NCI-H1930 (cell line): ENCODE measurements around the gene NT5C3A.
"Not testable (repeated sequence)": the region's sequence is repeated elsewhere in the genome, so short reads cannot be mapped to it uniquely, and the experiment has no call there.

Experiments used
- DNase-seq, 2 experiments: peaks; one replicate each; lab custom pipeline; 2025; lab: John Stamatoyannopoulos, UW

Gene NT5C3A

GRCh38 chr7:32979246-32979645 lies 83.3 kb downstream of the NT5C3A start:
- not testable (repeated sequence) for DNase-seq

DNA sequence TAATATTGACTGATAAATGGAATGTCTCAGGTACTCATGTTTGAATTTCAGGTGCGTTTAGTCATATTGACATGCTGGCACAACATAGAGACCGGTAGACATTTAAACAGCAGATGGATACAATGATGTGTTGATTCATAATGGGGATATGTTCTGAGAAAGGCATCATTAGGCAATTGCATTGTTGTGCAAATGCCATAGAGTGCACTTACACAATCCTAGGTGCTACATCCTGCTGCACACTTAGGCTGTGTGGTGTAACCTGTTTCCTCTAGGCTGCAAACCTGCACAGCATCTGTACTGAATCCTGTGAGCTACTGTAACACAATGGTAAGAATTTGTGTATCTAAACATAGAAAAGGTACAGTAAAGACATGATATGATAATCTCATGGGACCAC lies 85.4 kb downstream of the NT5C3A start:
- not testable (repeated sequence) for DNase-seq

- DNase-seq, result not testable (repeated sequence)
These were observed 90.6 kb downstream of the NT5C3A start for GRCh38 chr7:32971967-32972366.

- DNase-seq, result not testable (repeated sequence)
These were observed 95.4 kb downstream of the NT5C3A start for GRCh38 chr7:32967268-32967582.

- DNase-seq, result not testable (repeated sequence)
These were observed 95.9 kb downstream of the NT5C3A start for GRCh38 chr7:32966489-32967267.

DNA sequence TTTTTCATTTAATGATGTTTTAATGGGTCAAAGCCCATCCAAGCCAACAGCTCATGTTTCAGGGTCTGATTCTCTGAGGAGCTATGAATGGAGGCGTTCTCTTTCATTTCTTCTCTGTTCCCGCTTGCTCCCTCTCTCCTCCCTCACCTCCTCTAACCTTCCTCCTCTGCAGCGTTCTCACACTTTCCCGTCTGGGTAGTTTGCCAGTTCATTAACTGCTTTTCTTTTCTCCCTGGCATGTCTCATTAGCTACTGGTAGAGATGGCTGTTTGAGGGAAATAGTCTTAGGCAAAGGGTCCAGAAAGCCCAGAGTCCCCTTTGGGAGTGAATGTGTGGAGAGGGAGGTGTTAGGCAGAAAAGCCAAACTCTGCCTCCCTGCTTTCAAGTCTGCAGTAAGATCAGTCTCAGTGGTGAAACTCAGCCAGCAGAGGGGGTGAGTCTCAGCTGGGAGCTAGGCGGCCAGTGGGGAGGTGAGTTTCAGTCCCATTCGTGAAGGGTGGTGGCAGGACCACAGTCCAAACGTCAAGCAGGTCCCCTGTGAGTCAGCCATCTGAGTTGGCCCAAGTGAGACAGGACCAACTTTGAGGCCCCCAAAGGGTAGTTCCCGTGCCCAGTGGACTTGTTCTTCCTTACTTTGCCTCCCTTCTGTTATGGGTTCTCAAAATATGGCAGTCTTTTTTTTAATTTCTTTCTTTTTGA lies 98.0 kb downstream of the NT5C3A start:
- DNase-seq, result not testable (repeated sequence)
